GM12874 (cell line): ENCODE results near the gene TOR4A.

Experiments used
- TF ChIP-seq, protein P1 (sequence below): IDR thresholded peaks from 2 replicates; pipeline ENCODE4 v1.5.1; 2011; ENCODE audit warnings: low read depth, mild to moderate bottlenecking, control low read depth, low read length, moderate library complexity; ENCODE audit not compliant: insufficient read depth

Gene TOR4A

DNA sequence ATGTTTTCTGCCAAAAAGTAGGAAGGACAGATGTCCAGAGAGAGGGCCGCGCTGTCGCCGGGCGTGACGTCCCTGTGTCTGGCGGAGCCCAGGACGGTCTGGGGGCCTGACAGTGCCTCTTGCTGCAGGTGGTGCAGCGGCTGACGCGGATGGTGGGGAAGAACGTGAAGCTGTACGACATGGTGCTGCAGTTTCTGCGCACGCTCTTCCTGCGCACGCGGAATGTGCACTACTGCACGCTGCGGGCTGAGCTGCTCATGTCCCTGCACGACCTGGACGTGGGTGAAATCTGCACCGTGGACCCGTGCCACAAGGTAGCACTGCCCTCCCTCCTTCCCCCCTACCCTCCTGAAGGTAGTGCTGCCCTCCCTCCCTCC, 14.6 kb upstream of the TOR4A start:
- TF ChIP-seq, protein P1, sequence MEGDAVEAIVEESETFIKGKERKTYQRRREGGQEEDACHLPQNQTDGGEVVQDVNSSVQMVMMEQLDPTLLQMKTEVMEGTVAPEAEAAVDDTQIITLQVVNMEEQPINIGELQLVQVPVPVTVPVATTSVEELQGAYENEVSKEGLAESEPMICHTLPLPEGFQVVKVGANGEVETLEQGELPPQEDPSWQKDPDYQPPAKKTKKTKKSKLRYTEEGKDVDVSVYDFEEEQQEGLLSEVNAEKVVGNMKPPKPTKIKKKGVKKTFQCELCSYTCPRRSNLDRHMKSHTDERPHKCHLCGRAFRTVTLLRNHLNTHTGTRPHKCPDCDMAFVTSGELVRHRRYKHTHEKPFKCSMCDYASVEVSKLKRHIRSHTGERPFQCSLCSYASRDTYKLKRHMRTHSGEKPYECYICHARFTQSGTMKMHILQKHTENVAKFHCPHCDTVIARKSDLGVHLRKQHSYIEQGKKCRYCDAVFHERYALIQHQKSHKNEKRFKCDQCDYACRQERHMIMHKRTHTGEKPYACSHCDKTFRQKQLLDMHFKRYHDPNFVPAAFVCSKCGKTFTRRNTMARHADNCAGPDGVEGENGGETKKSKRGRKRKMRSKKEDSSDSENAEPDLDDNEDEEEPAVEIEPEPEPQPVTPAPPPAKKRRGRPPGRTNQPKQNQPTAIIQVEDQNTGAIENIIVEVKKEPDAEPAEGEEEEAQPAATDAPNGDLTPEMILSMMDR: no peak

DNA sequence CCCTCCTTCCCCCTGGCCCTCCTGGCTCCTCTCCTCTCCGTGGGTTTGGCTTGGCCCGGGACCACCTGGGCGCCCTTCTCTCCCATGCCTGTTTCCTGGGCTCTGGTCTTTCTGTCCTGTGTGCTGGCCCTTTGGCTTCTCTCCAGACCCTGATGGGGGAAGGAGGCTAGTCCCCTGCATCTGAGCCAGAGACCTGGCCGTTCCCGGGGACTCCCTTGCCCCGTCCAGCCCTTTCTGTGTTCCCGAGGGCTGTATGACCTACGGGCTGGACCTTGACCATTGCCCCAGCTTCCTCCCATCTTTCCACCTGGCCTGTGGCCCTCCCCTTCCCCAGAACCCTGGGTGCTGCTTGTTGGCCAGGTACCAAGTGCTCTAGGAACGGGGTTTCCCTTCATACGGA, 14.0 kb upstream of the TOR4A start:
- TF ChIP-seq, protein P1: no peak

DNA sequence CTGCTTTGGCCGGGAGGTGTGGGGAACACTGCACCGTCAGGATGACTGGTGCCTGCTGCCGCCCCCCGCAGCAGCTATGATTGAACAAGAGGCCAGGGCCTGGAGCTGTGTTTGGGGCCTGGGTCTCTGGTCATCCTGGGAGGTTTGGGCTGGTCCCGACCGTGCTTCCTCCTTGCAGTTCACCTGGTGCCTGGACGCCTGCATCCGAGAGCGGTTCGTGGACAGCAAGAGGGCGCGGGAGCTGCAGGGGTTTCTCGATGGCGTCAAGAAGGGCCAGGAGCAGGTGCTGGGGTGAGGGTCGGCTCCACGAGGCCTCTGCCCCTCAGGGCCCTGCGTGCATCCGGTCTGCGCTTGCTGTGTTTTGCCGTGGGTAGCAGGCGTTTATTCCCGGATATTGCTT, 13.5 kb upstream of the TOR4A start:
- TF ChIP-seq, protein P1: no peak

DNA sequence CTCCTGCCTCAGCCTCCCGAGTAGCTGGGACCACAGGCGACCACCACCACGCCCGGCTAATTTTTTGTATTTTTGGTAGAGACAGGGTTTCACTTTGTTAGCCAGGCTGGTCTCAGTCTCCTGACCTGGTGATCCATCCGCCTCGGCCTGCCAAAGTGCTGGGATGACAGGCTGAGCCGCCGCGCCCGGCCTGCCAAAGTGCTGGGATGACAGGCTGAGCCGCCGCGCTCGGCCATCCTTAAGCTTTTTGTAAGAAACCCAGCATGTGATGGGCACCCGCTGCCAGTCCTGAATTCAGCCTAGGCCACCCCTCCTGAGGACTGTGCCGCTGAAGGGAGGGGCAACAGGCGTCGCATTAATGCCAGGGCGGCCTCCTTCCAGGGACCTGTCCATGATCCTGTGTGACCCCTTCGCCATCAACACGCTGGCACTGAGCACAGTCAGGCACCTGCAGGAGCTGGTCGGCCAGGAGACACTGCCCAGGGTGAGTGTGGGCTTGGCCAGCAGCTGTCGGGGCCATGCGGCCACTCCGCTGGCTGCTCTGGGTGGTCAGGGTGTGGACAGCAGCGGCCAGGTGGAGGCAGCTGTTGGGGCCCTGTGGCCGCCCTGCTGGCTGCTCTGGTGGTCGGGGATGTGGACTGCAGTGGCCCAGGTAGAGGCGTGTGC, 11.9 kb upstream of the TOR4A start:
- TF ChIP-seq, protein P1: no peak

DNA sequence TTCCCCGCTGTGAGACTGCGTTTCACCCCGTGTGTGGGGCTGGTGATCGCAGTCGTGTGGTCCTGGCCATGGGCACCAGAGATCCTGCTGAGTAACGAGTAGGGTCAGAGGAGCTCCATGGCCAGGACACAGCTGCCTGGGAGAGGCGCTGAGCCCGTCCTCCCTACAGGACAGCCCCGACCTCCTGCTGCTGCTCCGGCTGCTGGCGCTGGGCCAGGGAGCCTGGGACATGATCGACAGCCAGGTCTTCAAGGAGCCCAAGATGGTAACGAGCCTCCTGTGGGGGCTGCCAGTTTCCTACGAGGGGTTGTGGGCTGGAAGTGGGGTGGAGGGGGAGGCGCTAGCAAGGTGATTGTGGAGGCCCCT, 11.4 kb upstream of the TOR4A start:
- TF ChIP-seq, protein P1: no peak

DNA sequence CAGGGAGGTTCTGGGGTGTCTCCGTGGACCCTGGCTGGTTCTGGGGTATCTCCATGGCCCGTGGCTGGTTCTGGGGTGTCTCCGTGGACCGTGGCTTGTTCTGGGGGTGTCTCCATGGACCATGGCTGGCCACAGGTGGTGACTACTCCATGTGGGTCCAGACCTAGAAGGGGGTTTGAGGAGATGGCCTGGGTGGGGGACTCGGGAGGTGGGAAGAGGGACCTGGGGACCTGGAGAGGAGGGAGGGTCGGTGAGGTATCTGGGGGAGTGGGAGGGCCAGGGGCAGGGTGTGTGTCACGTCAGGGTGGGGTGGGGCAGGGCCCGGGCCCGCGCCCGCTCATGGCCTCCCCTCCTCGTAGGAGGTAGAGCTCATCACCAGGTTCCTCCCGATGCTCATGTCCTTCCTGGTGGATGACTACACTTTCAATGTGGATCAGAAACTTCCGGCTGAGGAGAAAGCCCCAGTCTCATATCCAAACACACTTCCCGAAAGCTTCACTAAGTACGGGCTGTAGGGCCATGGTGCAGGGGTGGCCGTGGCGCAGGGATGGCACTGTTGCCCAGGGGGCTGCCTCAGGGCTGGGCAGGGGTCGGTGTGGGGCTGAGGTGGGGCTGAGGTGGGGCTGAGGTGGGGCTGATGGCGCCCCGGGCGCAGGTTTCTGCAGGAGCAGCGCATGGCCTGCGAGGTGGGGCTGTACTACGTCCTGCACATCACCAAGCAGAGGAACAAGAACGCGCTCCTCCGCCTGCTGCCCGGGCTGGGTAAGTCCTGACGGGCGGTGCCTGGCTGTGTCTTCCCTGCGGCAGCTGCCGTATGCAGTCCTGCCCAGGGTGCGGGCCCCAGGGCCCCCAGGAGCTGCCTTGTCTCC, 10.7 kb upstream of the TOR4A start:
- TF ChIP-seq, protein P1: no peak

DNA sequence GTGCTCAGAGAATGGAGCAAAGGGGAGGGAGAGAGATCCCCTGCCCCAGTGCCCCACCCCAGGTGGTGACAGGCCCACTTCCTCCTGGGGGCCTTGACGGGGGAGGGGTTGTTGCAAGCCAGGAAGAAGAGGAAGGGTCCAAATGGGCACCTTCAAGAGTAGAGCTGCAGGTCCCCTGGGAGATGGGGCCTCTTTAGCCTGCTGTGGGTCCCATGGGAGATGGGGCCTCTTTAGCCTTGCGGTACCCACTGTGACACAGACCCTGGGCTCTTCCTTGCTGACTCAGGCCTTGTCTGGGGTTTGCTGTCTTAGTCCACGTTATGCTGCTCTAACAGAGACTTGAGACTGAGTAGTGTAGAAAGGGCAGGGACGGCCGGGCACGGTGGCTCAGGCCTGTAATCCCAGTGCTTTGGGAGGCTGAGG, 9.6 kb upstream of the TOR4A start:
- TF ChIP-seq, protein P1: no peak
